Measurements from ENCODE around the gene AGAP3.

AGAP3 gene

DNA sequence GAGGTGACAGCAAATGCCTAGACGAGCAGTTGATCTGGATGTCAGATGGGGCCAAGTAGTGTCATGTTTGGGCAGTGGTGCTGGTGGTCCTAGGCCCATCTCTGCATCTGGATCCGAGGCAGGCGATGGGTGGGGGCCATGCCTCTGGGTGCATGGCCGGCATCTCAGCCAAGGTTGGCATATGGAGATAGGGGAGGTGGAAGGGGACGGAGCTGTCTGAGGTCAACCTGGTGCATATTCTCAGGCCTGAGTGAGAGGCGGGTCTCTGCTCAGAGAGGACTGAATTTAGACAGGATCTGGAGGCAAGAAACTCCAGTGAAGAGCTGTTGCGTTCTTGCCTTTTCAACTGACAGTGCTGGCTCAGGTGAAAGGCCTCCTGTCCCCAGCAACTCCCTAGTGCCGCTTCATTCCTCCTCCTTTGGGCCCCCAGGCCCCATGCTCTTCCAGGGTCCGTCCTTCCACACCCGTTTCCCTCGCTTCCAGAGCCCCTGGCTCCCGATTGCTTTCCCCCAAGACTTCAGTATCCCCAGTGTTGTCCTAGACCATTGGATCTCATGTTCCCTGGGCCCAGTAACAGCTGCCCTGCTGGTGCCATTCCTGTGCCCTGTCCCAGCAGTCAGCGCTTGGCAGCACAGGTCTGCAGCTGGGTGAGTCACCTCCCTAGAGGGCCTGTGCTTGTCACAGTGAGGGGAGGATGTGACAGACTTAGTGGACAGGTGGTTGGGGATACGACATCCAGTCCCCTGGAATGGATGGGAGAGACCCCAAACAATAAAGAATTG lies 48.7 kb downstream of the AGAP3 start:
- Histone ChIP-seq H3K4me1 (ENCODE audit: control insufficient read depth in 1 of 2, insufficient read depth in 1 of 2, low read depth in 1 of 2, low read length in 1 of 2) (no peaks in the 10 kb centered on the region), H3K27me3 (no peaks in the 10 kb centered on the region), H3K36me3 (peaks cover 12% of the 10 kb centered on the region), H3K4me3 (ENCODE audit: low read depth in 1 of 2, low read length in 1 of 2) (no peak overlapping the region), H3K27ac (no peak overlapping the region), H3K9me3 (no peaks in the 10 kb centered on the region)
- TF ChIP-seq, protein P1, sequence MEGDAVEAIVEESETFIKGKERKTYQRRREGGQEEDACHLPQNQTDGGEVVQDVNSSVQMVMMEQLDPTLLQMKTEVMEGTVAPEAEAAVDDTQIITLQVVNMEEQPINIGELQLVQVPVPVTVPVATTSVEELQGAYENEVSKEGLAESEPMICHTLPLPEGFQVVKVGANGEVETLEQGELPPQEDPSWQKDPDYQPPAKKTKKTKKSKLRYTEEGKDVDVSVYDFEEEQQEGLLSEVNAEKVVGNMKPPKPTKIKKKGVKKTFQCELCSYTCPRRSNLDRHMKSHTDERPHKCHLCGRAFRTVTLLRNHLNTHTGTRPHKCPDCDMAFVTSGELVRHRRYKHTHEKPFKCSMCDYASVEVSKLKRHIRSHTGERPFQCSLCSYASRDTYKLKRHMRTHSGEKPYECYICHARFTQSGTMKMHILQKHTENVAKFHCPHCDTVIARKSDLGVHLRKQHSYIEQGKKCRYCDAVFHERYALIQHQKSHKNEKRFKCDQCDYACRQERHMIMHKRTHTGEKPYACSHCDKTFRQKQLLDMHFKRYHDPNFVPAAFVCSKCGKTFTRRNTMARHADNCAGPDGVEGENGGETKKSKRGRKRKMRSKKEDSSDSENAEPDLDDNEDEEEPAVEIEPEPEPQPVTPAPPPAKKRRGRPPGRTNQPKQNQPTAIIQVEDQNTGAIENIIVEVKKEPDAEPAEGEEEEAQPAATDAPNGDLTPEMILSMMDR (IDR thresholded peaks at IDR 0.05): no peak

GRCh38 chr7:151135525-151135845 lies 49.2 kb downstream of the AGAP3 start:
- H3K27ac ChIP-seq: no peak overlapping the region
- H3K4me3 ChIP-seq (ENCODE audit: low read depth in 1 of 2, low read length in 1 of 2): no peak overlapping the region
- H3K36me3 ChIP-seq: peaks cover 12% of the 10 kb centered on the region
- no peaks in the 10 kb centered on the region for H3K4me1 ChIP-seq (ENCODE audit: control insufficient read depth in 1 of 2, insufficient read depth in 1 of 2, low read depth in 1 of 2, low read length in 1 of 2)
- no peaks in the 10 kb centered on the region for H3K27me3 ChIP-seq
- H3K9me3 ChIP-seq: no peaks in the 10 kb centered on the region
- TF ChIP-seq, protein P1 (IDR thresholded peaks at IDR 0.05): no peak

DNA sequence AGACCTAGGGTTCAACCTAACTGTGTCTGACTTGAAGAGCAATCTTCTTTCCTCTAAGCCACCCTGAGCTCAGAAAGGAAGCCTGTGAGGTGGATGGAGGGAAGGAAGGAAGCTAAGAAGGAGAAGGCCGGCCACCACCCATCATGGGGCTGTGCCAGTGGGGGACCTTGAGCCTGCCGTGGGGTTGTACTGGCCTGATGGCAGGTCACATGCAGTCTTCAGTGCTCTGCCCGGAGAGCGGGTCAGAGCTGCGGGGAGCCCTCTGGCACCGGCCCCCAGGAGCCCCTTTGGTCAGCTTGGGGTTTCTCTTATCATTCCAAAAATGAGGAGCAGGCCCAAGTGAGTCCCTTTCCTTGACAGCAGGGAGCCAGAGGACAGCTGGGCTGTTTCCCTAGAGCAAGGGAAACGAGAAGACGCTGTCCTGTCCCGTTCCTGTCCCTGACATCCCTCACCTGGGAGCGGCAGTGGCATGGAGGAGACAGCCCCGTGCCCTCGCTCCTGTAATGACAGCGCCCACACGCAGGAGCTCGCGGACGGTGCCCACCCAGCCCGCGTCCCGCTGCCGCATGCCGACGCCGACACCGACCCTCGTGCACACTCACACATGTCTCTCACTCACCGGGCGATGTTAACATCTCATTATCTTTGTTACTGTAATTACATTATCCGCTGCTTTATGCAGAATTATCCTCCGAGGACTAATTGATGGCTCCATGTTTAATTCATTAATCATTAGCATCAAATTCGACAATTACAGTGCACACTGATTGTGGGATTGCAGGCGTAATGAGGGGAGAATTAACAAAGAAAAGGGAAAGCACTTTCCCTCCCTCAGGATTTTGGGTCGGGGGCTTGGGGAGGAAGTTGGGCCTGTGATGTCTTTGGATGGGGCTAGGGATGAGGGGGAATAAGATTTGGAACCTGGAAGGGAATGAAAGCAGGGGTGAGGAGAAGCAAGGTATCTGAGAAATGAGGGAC lies 49.9 kb downstream of the AGAP3 start:
- TF ChIP-seq, protein P1 (IDR thresholded peaks at IDR 0.05): no peak
- no peaks in the 10 kb centered on the region for H3K9me3 ChIP-seq
- H3K36me3 ChIP-seq: peaks cover 12% of the 10 kb centered on the region
- H3K27ac ChIP-seq: no peak overlapping the region
- no peaks in the 10 kb centered on the region for H3K4me1 ChIP-seq (ENCODE audit: control insufficient read depth in 1 of 2, insufficient read depth in 1 of 2, low read depth in 1 of 2, low read length in 1 of 2)
- no peak overlapping the region for H3K4me3 ChIP-seq (ENCODE audit: low read depth in 1 of 2, low read length in 1 of 2)
- H3K27me3 ChIP-seq: no peaks in the 10 kb centered on the region

- H3K36me3 ChIP-seq: peaks cover 12% of the 10 kb centered on the region
- no peaks in the 10 kb centered on the region for H3K4me1 ChIP-seq (ENCODE audit: control insufficient read depth in 1 of 2, insufficient read depth in 1 of 2, low read depth in 1 of 2, low read length in 1 of 2)
- H3K9me3 ChIP-seq: no peaks in the 10 kb centered on the region
- no peaks in the 10 kb centered on the region for H3K27me3 ChIP-seq
- H3K4me3 ChIP-seq (ENCODE audit: low read depth in 1 of 2, low read length in 1 of 2): no peak overlapping the region
- TF ChIP-seq, protein P1 (IDR thresholded peaks at IDR 0.05): no peak
- no peak overlapping the region for H3K27ac ChIP-seq
Observed at GRCh38 chr7:151137076-151137675, 50.9 kb downstream of the AGAP3 start.

GRCh38 chr7:151137791-151138152 lies 51.5 kb downstream of the AGAP3 start:
- Histone ChIP-seq H3K4me3 (ENCODE audit: low read depth in 1 of 2, low read length in 1 of 2) (no peak overlapping the region), H3K27ac (no peak overlapping the region), H3K27me3 (no peaks in the 10 kb centered on the region), H3K36me3 (peaks cover 12% of the 10 kb centered on the region), H3K4me1 (ENCODE audit: control insufficient read depth in 1 of 2, insufficient read depth in 1 of 2, low read depth in 1 of 2, low read length in 1 of 2) (no peaks in the 10 kb centered on the region), H3K9me3 (no peaks in the 10 kb centered on the region)
- TF ChIP-seq, protein P1 (IDR thresholded peaks at IDR 0.05): no peak

All from neutrophil (primary cell).